Measurements from ENCODE around the gene MATN1. TPM values are rescaled to one million over a fixed set of nuclear protein-coding genes. Genes with fewer than 3 reads are reported as not detected.

Gene MATN1
- total and polyA plus RNA-seq, 9 donors = 0.71 to 2.1 (median 0.88) TPM

GRCh38 chr1:30724655-30725421, 1.5 kb upstream of the MATN1 start:
- no peak overlapping the region for H3K27ac ChIP-seq (ENCODE audit: low read length)
- H3K36me3 ChIP-seq (ENCODE audit: control insufficient read depth, insufficient read depth, low read length) = no peaks in the 10 kb centered on the region
- H3K4me1 ChIP-seq (ENCODE audit: control insufficient read depth, insufficient read depth, low read length) = peaks cover 28% of the 10 kb centered on the region
- H3K9me3 ChIP-seq (replicated peaks; ENCODE audit: control insufficient read depth, low read depth, low read length) = no peaks in the 10 kb centered on the region
- WGBS (ENCODE audit: insufficient coverage) = 75% methylated on average over 3 of the region's 5 CpGs
- no peak for DNase-seq
- no peaks in the 10 kb centered on the region for H3K27me3 ChIP-seq (ENCODE audit: control insufficient read depth, insufficient read depth, low read length)
- H3K4me3 ChIP-seq (ENCODE audit: low read length) = no peak overlapping the region

GRCh38 chr1:30724175-30724574, 790 bp upstream of the MATN1 start:
- DNase-seq = no peak
- Histone ChIP-seq H3K4me3 (ENCODE audit: low read length) (no peak overlapping the region), H3K4me1 (ENCODE audit: control insufficient read depth, insufficient read depth, low read length) (peaks cover 26% of the 10 kb centered on the region), H3K36me3 (ENCODE audit: control insufficient read depth, insufficient read depth, low read length) (no peaks in the 10 kb centered on the region), H3K9me3 (replicated peaks; ENCODE audit: control insufficient read depth, low read depth, low read length) (no peaks in the 10 kb centered on the region), H3K27ac (ENCODE audit: low read length) (no peak overlapping the region), H3K27me3 (ENCODE audit: control insufficient read depth, insufficient read depth, low read length) (no peaks in the 10 kb centered on the region)
- no CpG with 5 or more reads among the region's 2 CpGs for WGBS (ENCODE audit: insufficient coverage)

- Histone ChIP-seq H3K9me3 (replicated peaks; ENCODE audit: control insufficient read depth, low read depth, low read length) (no peaks in the 10 kb centered on the region), H3K4me3 (ENCODE audit: low read length) (no peak overlapping the region), H3K27me3 (ENCODE audit: control insufficient read depth, insufficient read depth, low read length) (no peaks in the 10 kb centered on the region), H3K27ac (ENCODE audit: low read length) (no peak overlapping the region), H3K36me3 (ENCODE audit: control insufficient read depth, insufficient read depth, low read length) (no peaks in the 10 kb centered on the region), H3K4me1 (ENCODE audit: control insufficient read depth, insufficient read depth, low read length) (peaks cover 27% of the 10 kb centered on the region)
- 58% methylated on average over 6 of the region's 9 CpGs for WGBS (ENCODE audit: insufficient coverage)
- DNase-seq = no peak
Observed at GRCh38 chr1:30721812-30722537, 1.4 kb downstream of the MATN1 start.

GRCh38 chr1:30721341-30721793, 2.0 kb downstream of the MATN1 start:
- no peaks in the 10 kb centered on the region for H3K27me3 ChIP-seq (ENCODE audit: control insufficient read depth, insufficient read depth, low read length)
- H3K4me3 ChIP-seq (ENCODE audit: low read length) = no peak overlapping the region
- no peak overlapping the region for H3K27ac ChIP-seq (ENCODE audit: low read length)
- WGBS (ENCODE audit: insufficient coverage) = 91% methylated on average over 26 of the region's 27 CpGs
- peaks cover 26% of the 10 kb centered on the region for H3K4me1 ChIP-seq (ENCODE audit: control insufficient read depth, insufficient read depth, low read length)
- H3K36me3 ChIP-seq (ENCODE audit: control insufficient read depth, insufficient read depth, low read length) = no peaks in the 10 kb centered on the region
- DNase-seq = no peak
- no peaks in the 10 kb centered on the region for H3K9me3 ChIP-seq (replicated peaks; ENCODE audit: control insufficient read depth, low read depth, low read length)

- no peak for DNase-seq
- Histone ChIP-seq H3K27ac (ENCODE audit: low read length) (no peak overlapping the region), H3K4me1 (ENCODE audit: control insufficient read depth, insufficient read depth, low read length) (peaks cover 18% of the 10 kb centered on the region), H3K27me3 (ENCODE audit: control insufficient read depth, insufficient read depth, low read length) (no peaks in the 10 kb centered on the region), H3K9me3 (replicated peaks; ENCODE audit: control insufficient read depth, low read depth, low read length) (peaks cover 2% of the 10 kb centered on the region), H3K4me3 (ENCODE audit: low read length) (no peak overlapping the region), H3K36me3 (ENCODE audit: control insufficient read depth, insufficient read depth, low read length) (peaks cover 3% of the 10 kb centered on the region)
- WGBS (ENCODE audit: insufficient coverage) = 88% methylated on average over 7 of the region's 16 CpGs
Observed at GRCh38 chr1:30720271-30721223, 2.8 kb downstream of the MATN1 start.

GRCh38 chr1:30719406-30720270, 3.7 kb downstream of the MATN1 start:
- H3K4me3 ChIP-seq (ENCODE audit: low read length) = no peak overlapping the region
- H3K9me3 ChIP-seq (replicated peaks; ENCODE audit: control insufficient read depth, low read depth, low read length) = peaks cover 6% of the 10 kb centered on the region
- 32% methylated on average over 17 of the region's 21 CpGs for WGBS (ENCODE audit: insufficient coverage)

GRCh38 chr1:30718636-30719405, 4.6 kb downstream of the MATN1 start:
- Histone ChIP-seq H3K4me3 (ENCODE audit: low read length) (peak overlapping the region; percentile 74), H3K36me3 (ENCODE audit: control insufficient read depth, insufficient read depth, low read length) (peaks cover 6% of the 10 kb centered on the region), H3K27me3 (ENCODE audit: control insufficient read depth, insufficient read depth, low read length) (no peaks in the 10 kb centered on the region), H3K27ac (ENCODE audit: low read length) (peak overlapping the region; percentile 100), H3K9me3 (replicated peaks; ENCODE audit: control insufficient read depth, low read depth, low read length) (peaks cover 6% of the 10 kb centered on the region), H3K4me1 (ENCODE audit: control insufficient read depth, insufficient read depth, low read length) (peaks cover 15% of the 10 kb centered on the region)
- WGBS (ENCODE audit: insufficient coverage) = under 1% methylated on average over 64 of the region's 66 CpGs
- DNase-seq = peak; percentile 98

More at GRCh38 chr1:30719406-30720270, 3.7 kb downstream of the MATN1 start:
- Histone ChIP-seq H3K4me1 (ENCODE audit: control insufficient read depth, insufficient read depth, low read length) (peaks cover 14% of the 10 kb centered on the region), H3K27ac (ENCODE audit: low read length) (peak overlapping the region; percentile 100), H3K27me3 (ENCODE audit: control insufficient read depth, insufficient read depth, low read length) (no peaks in the 10 kb centered on the region), H3K36me3 (ENCODE audit: control insufficient read depth, insufficient read depth, low read length) (peaks cover 6% of the 10 kb centered on the region)
- peak; percentile 42 for DNase-seq

GRCh38 chr1:30718091-30718635, 5.2 kb downstream of the MATN1 start:
- peaks cover 6% of the 10 kb centered on the region for H3K36me3 ChIP-seq (ENCODE audit: control insufficient read depth, insufficient read depth, low read length)
- H3K4me3 ChIP-seq (ENCODE audit: low read length) = peak overlapping the region; percentile 15

More at GRCh38 chr1:30718091-30718635, 5.2 kb downstream of the MATN1 start:
- peak overlapping the region; percentile 87 for H3K27ac ChIP-seq (ENCODE audit: low read length)
- H3K27me3 ChIP-seq (ENCODE audit: control insufficient read depth, insufficient read depth, low read length) = no peaks in the 10 kb centered on the region
- peaks cover 6% of the 10 kb centered on the region for H3K9me3 ChIP-seq (replicated peaks; ENCODE audit: control insufficient read depth, low read depth, low read length)
- peak; percentile 98 for DNase-seq
- peaks cover 22% of the 10 kb centered on the region for H3K4me1 ChIP-seq (ENCODE audit: control insufficient read depth, insufficient read depth, low read length)
- 0% methylated on average over 32 of the region's 50 CpGs for WGBS (ENCODE audit: insufficient coverage)

Data from muscle of leg (tissue), 11 donors.